SK-N-SH (cell line): ENCODE measurements around the gene CBLB. TPM values are rescaled to one million over a fixed set of nuclear protein-coding genes. Genes with fewer than 3 reads are reported as not detected.

Source experiments
- CTCF ChIA-PET: fragments of 300-600, 350-600 bp; formaldehyde crosslinking; extraction: SDS; loops from one replicate; lab custom pipeline; 2021; lab: Yijun Ruan, JAX
- POLR2A ChIA-PET: fragments of 350-600 bp; sonication (Branson Sonifier 250); formaldehyde crosslinking; extraction: SDS; loops from one replicate; lab custom pipeline; 2020; ENCODE audit warnings: antibody characterized with exemption, inconsistent platforms; lab: Yijun Ruan, JAX
- DNase-seq: peaks from one replicate; pipeline ENCODE4 v3.0.0; 2012
- H2AFZ ChIP-seq: fragments of 200-600 bp; sonication (generic); 2 replicates; pipeline ENCODE4 v1.8.1; 2016; ENCODE audit warnings: antibody characterized with exemption, mild to moderate bottlenecking, low read depth
- H3F3A ChIP-seq: fragments of 200-600 bp; sonication (generic); replicated peaks from 2 replicates; pipeline ENCODE3; 2016; ENCODE audit warnings: antibody characterized with exemption, mild to moderate bottlenecking; ENCODE audit not compliant: insufficient read depth
- H3K27ac ChIP-seq, 2 experiments: fragments of 200-500 bp in 1 of 2; fragments of 200-600 bp in 1 of 2; sonication (Bioruptor generic) in 1 of 2; sonication (generic), shearing (Covaris generic) in 1 of 2; 2 replicates each; pipeline versions ENCODE4 v1.5.1 to v1.6.1; 2014 to 2016; ENCODE audit warnings: low read depth in 2 of 2, inconsistent platforms in 1 of 2, low read length in 1 of 2, mild to moderate bottlenecking in 1 of 2, mixed read lengths in 1 of 2
- H3K27me3 ChIP-seq: fragments of 200-600 bp; sonication (generic), shearing (Covaris generic); 2 replicates; pipeline ENCODE4 v1.6.1; 2016; ENCODE audit warnings: mixed run types; ENCODE audit not compliant: insufficient read depth
- H3K36me3 ChIP-seq, 2 experiments: fragments of 200-500 bp in 1 of 2; fragments of 200-600 bp in 1 of 2; sonication (Bioruptor generic) in 1 of 2; sonication (generic) in 1 of 2; replicated peaks in 1 of 2; 2 replicates each; pipeline versions ENCODE3 to v1.5.1; 2014 to 2016; ENCODE audit warnings: low read length in 1 of 2, mild to moderate bottlenecking in 1 of 2; ENCODE audit not compliant: insufficient read depth in 2 of 2, control insufficient read depth in 1 of 2
- H3K4me1 ChIP-seq, 2 experiments: fragments of 200-500 bp in 1 of 2; fragments of 200-600 bp in 1 of 2; sonication (Bioruptor generic) in 1 of 2; sonication (generic), shearing (Covaris generic) in 1 of 2; 2 replicates each; pipeline versions ENCODE4 v1.5.1 to v1.6.1; 2014 to 2016; ENCODE audit warnings: low read depth in 1 of 2, low read length in 1 of 2, mixed run types in 1 of 2; ENCODE audit not compliant: insufficient read depth in 2 of 2, control insufficient read depth in 1 of 2
- H3K4me2 ChIP-seq: fragments of 200-600 bp; sonication (generic), shearing (Covaris generic); 2 replicates; pipeline ENCODE4 v1.6.1; 2017; ENCODE audit warnings: mixed run types
- H3K4me3 ChIP-seq, 2 experiments: fragments of 200-500 bp in 1 of 2; fragments of 200-600 bp in 1 of 2; sonication (Bioruptor generic) in 1 of 2; sonication (generic), shearing (Covaris generic) in 1 of 2; 2 replicates each; pipeline versions ENCODE4 v1.5.1 to v1.8.1; 2014 to 2016; ENCODE audit warnings: low read depth in 2 of 2, inconsistent platforms in 1 of 2, low read length in 1 of 2, mild to moderate bottlenecking in 1 of 2, mixed read lengths in 1 of 2, moderate library complexity in 1 of 2
- H3K79me2 ChIP-seq: fragments of 200-600 bp; sonication (generic); 2 replicates; pipeline ENCODE4 v1.8.1; 2017; ENCODE audit warnings: mild to moderate bottlenecking; ENCODE audit not compliant: insufficient read depth
- H3K9ac ChIP-seq: fragments of 200-600 bp; sonication (generic); 2 replicates; pipeline ENCODE4 v1.6.1; 2017; ENCODE audit warnings: mixed run types
- H3K9me2 ChIP-seq: fragments of 200-600 bp; sonication (generic); 2 replicates; pipeline ENCODE4 v1.6.1; 2017; ENCODE audit warnings: mixed run types
- H3K9me3 ChIP-seq: fragments of 200-600 bp; sonication (generic); 2 replicates; pipeline ENCODE4 v1.6.1; 2017; ENCODE audit warnings: mixed run types, mild to moderate bottlenecking, moderate library complexity
- H4K20me1 ChIP-seq: fragments of 200-600 bp; sonication (generic); 2 replicates; pipeline ENCODE4 v1.6.1; 2017; ENCODE audit warnings: mild to moderate bottlenecking, mixed run types; ENCODE audit not compliant: insufficient read depth
- CHD2 ChIP-seq: fragments of 150-350 bp; IDR thresholded peaks from 2 replicates; pipeline ENCODE4 v1.6.1; 2018; ENCODE audit warnings: low read length; ENCODE audit not compliant: partially characterized antibody
- FOXJ3 ChIP-seq: sonication (generic); formaldehyde crosslinking; IDR thresholded peaks from 2 replicates; pipeline ENCODE4 v1.5.1; 2020; ENCODE audit warnings: mild to moderate bottlenecking, missing genetic modification reagents
- FOXM1 ChIP-seq: IDR thresholded peaks from 2 replicates; pipeline ENCODE4 v1.4.0; 2012; ENCODE audit warnings: low read depth, mild to moderate bottlenecking
- GABPA ChIP-seq: IDR thresholded peaks from 2 replicates; pipeline ENCODE4 v1.4.0; 2012; ENCODE audit warnings: low read depth, mild to moderate bottlenecking
- GATA2 ChIP-seq: sonication (generic); formaldehyde crosslinking; IDR thresholded peaks from 2 replicates; pipeline ENCODE4 v1.5.0; 2020; ENCODE audit warnings: mild to moderate bottlenecking, missing genetic modification reagents
- JUND ChIP-seq: IDR thresholded peaks from 2 replicates; pipeline ENCODE4 v1.4.0; 2012
- MXI1 ChIP-seq: IDR thresholded peaks from 2 replicates; pipeline ENCODE4 v1.6.1; 2012; ENCODE audit warnings: mild to moderate bottlenecking, low read depth, low read length, improper control_type of control experiment
- NFIC ChIP-seq: IDR thresholded peaks from 2 replicates; pipeline ENCODE4 v1.4.0; 2012; ENCODE audit warnings: borderline replicate concordance
- RAD21 ChIP-seq: IDR thresholded peaks from 2 replicates; pipeline ENCODE4 v1.6.1; 2012; ENCODE audit warnings: mild to moderate bottlenecking, low read length
- RFX5 ChIP-seq: IDR thresholded peaks from 2 replicates; pipeline ENCODE4 v1.6.1; 2012; ENCODE audit warnings: mild to moderate bottlenecking, improper control_type of control experiment, low read length
- SIN3A ChIP-seq: IDR thresholded peaks from 2 replicates; pipeline ENCODE4 v1.6.1; 2012; ENCODE audit warnings: low read depth, mild to moderate bottlenecking, low read length, moderate library complexity, borderline replicate concordance
- SMC3 ChIP-seq: IDR thresholded peaks from 2 replicates; pipeline ENCODE4 v1.6.1; 2012; ENCODE audit warnings: low read depth, low read length, improper control_type of control experiment
- TCF12 ChIP-seq: IDR thresholded peaks from 2 replicates; pipeline ENCODE4 v1.4.0; 2012
- YY1 ChIP-seq: IDR thresholded peaks from 2 replicates; pipeline ENCODE4 v1.4.0; 2012; ENCODE audit warnings: low read depth, mild to moderate bottlenecking
- WGBS: methylation state at CpG from one replicate; pipeline ENCODE4 v1.1.6; 2017; ENCODE audit warnings: low lambda C conversion rate; 5-methylcytosine and 5-hydroxymethylcytosine counted together
- polyA plus RNA-seq, 3 experiments: library from polyadenylated mRNA; depleted of rRNA; stranded (reverse); fragments of >200 nt; gene quantifications; 2 replicates each; pipeline ENCODE4 v1.2.3, GENCODE V29; 2012
- TF ChIP-seq, protein P1 (sequence below): fragments of 150-350 bp; IDR thresholded peaks from 2 replicates; pipeline ENCODE4 v1.6.1; 2017; ENCODE audit warnings: antibody characterized with exemption, low read length, low read depth, borderline replicate concordance
- TF ChIP-seq, protein P2 (sequence below): IDR thresholded peaks from 2 replicates; pipeline ENCODE4 v1.4.0; 2012; ENCODE audit warnings: low read depth
- TF ChIP-seq, protein P3 (sequence below): fragments of 150-350 bp; IDR thresholded peaks from 2 replicates; pipeline ENCODE4 v1.6.1; 2016; ENCODE audit warnings: mild to moderate bottlenecking, low read depth, low read length
- TF ChIP-seq, protein P4 (sequence below): fragments of 200-600 bp; sonication (generic); IDR thresholded peaks from 2 replicates; pipeline ENCODE4 v1.6.1; 2017; ENCODE audit warnings: antibody characterized with exemption, mild to moderate bottlenecking, moderate library complexity
- TF ChIP-seq, protein P5 (sequence below): IDR thresholded peaks from 2 replicates; pipeline ENCODE4 v1.4.0; 2012; ENCODE audit warnings: low read depth, borderline replicate concordance

The CBLB gene
- polyA plus RNA-seq, 1 of the 3 experiments (the other 2 are of a cell fraction) = 4.4 TPM

DNA sequence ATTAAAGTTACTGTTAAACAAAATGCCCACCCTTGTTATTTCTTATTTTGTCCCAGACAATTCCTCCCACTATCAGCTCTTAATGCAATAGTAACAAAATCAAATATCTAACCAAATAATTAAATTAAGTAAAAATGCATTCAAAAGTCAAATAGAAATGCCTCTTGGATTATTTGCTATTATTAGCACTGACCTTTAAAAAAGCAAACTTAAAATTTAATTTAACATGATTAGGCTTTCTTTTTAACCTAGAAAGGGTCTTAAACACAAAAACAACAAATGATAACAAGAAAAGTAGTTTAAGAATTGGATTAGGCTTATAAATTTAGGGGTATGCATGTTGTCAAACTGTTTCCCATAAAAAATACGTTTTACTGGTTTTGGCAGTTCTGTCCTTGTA, 159.8 kb downstream of the CBLB start:
- WGBS = 82% methylated on average over 1 of the region's 1 CpG
- no peaks in the 10 kb centered on the region for H3K79me2 ChIP-seq

DNA sequence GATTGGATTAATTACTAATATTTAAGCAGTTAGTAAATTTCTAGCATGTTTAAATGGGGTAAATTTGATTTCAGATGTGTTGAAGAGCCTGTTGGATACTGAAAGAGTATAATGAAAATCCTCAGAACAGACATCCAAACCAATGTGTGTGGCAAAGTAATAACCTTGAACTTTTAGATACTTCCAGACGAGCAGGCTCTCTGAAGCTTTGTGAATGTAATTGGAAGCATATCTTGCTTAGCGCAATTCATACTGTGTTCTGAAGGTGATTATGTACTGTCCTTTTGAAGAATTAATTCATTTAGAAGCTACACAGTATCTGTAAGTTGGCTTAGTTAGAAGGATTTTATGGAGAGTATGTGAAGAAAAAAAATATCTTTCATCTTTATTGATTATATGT, 161.8 kb downstream of the CBLB start:
- Histone ChIP-seq H2AFZ (no peak overlapping the region), H3K79me2 (no peaks in the 10 kb centered on the region), H3K9me2 (no peaks in the 10 kb centered on the region), H3K4me1 (no peaks in the 10 kb centered on the region; a peak in 1 of 4 replicates), H3K36me3 (peaks cover 11 to 66% of the 10 kb centered on the region in 2 experiments), H4K20me1 (no peaks in the 10 kb centered on the region), H3K9me3 (no peaks in the 10 kb centered on the region; the same call in 1 of the 2 replicates), H3K4me3 (no peak overlapping the region), H3K4me2 (no peak overlapping the region), H3F3A (no peaks in the 10 kb centered on the region), H3K27ac (no peak overlapping the region), H3K27me3 (no peaks in the 10 kb centered on the region), H3K9ac (no peak overlapping the region)
- ChIA-PET POLR2A (no interaction called here), CTCF (no interaction called here)
- no peak for DNase-seq
- 100% methylated on average over 2 of the region's 2 CpGs for WGBS
- TF ChIP-seq GABPA = no peak
- TF ChIP-seq, protein P1, sequence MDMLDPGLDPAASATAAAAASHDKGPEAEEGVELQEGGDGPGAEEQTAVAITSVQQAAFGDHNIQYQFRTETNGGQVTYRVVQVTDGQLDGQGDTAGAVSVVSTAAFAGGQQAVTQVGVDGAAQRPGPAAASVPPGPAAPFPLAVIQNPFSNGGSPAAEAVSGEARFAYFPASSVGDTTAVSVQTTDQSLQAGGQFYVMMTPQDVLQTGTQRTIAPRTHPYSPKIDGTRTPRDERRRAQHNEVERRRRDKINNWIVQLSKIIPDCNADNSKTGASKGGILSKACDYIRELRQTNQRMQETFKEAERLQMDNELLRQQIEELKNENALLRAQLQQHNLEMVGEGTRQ = no peak
- TF ChIP-seq, protein P2, sequence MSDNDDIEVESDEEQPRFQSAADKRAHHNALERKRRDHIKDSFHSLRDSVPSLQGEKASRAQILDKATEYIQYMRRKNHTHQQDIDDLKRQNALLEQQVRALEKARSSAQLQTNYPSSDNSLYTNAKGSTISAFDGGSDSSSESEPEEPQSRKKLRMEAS = no peak
- no peak for TF ChIP-seq SIN3A
- TF ChIP-seq, protein P3, sequence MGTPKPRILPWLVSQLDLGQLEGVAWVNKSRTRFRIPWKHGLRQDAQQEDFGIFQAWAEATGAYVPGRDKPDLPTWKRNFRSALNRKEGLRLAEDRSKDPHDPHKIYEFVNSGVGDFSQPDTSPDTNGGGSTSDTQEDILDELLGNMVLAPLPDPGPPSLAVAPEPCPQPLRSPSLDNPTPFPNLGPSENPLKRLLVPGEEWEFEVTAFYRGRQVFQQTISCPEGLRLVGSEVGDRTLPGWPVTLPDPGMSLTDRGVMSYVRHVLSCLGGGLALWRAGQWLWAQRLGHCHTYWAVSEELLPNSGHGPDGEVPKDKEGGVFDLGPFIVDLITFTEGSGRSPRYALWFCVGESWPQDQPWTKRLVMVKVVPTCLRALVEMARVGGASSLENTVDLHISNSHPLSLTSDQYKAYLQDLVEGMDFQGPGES = no peak
- TF ChIP-seq JUND = no peak
- TF ChIP-seq, protein P4, sequence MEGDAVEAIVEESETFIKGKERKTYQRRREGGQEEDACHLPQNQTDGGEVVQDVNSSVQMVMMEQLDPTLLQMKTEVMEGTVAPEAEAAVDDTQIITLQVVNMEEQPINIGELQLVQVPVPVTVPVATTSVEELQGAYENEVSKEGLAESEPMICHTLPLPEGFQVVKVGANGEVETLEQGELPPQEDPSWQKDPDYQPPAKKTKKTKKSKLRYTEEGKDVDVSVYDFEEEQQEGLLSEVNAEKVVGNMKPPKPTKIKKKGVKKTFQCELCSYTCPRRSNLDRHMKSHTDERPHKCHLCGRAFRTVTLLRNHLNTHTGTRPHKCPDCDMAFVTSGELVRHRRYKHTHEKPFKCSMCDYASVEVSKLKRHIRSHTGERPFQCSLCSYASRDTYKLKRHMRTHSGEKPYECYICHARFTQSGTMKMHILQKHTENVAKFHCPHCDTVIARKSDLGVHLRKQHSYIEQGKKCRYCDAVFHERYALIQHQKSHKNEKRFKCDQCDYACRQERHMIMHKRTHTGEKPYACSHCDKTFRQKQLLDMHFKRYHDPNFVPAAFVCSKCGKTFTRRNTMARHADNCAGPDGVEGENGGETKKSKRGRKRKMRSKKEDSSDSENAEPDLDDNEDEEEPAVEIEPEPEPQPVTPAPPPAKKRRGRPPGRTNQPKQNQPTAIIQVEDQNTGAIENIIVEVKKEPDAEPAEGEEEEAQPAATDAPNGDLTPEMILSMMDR = no peak
- TF ChIP-seq SMC3 = no peak
- no peak for TF ChIP-seq RFX5
- TF ChIP-seq TCF12 = no peak
- TF ChIP-seq YY1 = no peak
- no peak for TF ChIP-seq FOXJ3 (CRISPR knock-in tag)
- TF ChIP-seq CHD2 = no peak
- TF ChIP-seq, protein P5, sequence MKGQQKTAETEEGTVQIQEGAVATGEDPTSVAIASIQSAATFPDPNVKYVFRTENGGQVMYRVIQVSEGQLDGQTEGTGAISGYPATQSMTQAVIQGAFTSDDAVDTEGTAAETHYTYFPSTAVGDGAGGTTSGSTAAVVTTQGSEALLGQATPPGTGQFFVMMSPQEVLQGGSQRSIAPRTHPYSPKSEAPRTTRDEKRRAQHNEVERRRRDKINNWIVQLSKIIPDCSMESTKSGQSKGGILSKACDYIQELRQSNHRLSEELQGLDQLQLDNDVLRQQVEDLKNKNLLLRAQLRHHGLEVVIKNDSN = no peak
- TF ChIP-seq GATA2 (CRISPR knock-in tag) = no peak

More for the DNA sequence above, 159.8 kb downstream of the CBLB start:
- Histone ChIP-seq H3K27me3 (no peaks in the 10 kb centered on the region), H3K36me3 (peaks cover 4 to 56% of the 10 kb centered on the region in 2 experiments), H2AFZ (no peak overlapping the region), H3K4me3 (no peak overlapping the region), H3K4me1 (no peaks in the 10 kb centered on the region; a peak in 1 of 4 replicates), H3K9me2 (no peaks in the 10 kb centered on the region), H4K20me1 (no peaks in the 10 kb centered on the region), H3K9ac (no peak overlapping the region), H3K27ac (no peak overlapping the region), H3F3A (no peaks in the 10 kb centered on the region), H3K9me3 (no peaks in the 10 kb centered on the region; the same call in 1 of the 2 replicates), H3K4me2 (no peak overlapping the region)
- DNase-seq = no peak
- TF ChIP-seq, protein P1 = no peak
- TF ChIP-seq CHD2 = no peak
- TF ChIP-seq, protein P3 = no peak
- TF ChIP-seq FOXJ3 (CRISPR knock-in tag) = no peak
- TF ChIP-seq NFIC = no peak
- no peak for TF ChIP-seq MXI1
- TF ChIP-seq RAD21 = no peak
- no peak for TF ChIP-seq RFX5
- TF ChIP-seq FOXM1 = no peak
- CTCF ChIA-PET = interaction anchor here (1.8 kb wide), 1 partner anchor 22 kb away, joined by 4 read pairs; no protein-coding TSS in a partner anchor
- POLR2A ChIA-PET = no interaction called here
